NCI-H2227 treated with DMSO at 0.1 percent for 48 hours (cell line): Measurements from ENCODE around the gene HDAC5.
"Not testable (repeated sequence)": the region's sequence is repeated elsewhere in the genome, so short reads cannot be mapped to it uniquely, and the experiment has no call there.

Experiments used
- DNase-seq: peaks from one replicate; lab custom pipeline; 2025; lab: John Stamatoyannopoulos, UW

Gene HDAC5

DNA sequence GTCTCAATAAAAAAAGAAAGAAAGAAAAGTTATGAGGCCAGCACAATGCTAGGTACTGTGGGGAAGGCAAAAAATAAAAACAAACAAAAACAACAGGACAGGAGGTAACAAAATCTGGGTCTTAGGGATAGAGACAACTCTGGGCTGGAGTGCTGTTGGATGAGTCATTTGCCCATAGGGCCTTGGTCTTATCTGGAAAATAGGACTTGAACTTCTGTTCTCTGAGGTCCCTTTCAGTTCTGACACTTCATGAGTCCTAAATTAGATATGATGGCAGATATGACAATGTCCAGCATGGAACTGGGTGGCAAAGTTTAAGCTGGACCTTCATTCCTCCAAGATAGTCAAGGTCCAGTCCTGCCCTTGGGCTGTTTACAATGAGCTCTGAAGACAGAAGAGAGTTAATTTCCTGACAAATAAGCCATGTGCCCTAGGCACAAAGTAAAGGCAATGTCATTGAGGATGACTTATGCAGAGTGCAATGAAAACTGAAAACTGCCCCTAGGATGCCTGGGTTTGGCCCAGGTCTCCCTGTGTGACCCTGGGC is 8.9 kb upstream of the HDAC5 start:
- DNase-seq, result no peak

DNA sequence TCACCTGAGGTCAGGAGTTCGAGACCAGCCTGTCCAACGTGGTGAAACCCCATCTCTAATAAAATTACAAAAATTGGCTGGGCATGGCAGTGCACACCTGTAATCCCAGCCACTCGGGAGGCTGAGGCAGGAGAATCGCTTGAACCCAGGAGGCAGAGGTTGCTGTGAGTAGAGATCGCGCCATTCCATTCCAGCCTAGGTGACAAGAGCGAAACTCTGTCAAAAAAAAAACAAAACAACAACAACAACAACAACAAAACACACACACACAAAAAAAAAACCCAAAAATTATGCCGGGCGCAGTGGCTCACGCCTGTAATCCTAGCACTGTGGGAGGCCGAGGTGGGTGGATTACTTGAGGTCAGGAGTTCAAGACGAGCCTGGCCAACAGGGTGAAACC is 7.9 kb upstream of the HDAC5 start:
- DNase-seq, result not testable (repeated sequence)

DNA sequence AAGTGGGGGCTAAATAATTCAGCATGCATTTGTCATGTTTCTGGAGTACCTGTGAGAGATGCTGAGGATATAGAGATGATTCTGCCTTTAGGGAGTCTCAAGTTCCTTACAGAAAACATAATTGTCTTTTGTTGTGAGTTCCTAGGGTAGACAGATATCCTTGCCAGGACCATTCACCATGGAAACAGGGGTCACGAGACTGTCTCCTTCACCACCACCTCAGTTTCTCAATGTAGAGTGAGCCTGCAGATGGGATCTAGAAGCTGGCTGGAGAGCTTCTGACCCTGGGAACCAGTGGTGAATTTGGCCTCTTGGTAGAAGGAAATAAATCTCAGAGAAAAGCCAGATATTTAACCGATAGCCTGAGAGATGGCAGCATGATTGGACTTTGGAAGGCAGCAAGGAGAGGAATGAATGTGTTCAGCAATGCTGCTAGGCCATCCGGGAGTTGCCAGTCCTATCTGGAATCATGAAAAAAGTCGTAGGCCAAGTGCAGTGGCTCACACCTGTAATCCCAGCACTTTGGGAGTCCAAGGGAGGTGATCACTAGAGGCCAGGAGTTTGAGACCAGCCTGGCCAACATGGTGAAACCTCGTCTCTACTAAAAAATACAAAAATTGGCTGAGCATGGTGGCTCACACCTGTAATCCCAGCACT is 7.4 kb upstream of the HDAC5 start:
- no peak for DNase-seq

DNA sequence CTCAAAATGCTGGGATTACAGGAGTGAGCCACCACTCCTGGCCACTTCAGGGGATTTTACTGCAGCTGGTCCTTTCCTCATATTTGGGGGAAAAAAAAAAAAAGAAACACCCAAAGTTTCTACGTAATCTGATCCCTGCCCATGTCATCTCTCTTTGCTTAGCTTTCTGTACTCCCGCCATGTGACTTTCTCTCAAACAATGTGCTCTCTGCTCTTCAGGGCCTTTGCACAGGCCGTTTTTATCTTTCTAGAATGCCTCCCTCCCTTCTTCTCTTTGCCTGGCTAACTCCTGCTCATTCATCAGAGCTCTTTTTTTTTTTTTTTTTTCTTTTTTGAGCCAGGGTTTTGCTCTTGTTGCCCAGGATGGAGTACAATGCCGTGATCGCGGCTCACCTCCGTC is 4.9 kb upstream of the HDAC5 start:
- no peak for DNase-seq

DNA sequence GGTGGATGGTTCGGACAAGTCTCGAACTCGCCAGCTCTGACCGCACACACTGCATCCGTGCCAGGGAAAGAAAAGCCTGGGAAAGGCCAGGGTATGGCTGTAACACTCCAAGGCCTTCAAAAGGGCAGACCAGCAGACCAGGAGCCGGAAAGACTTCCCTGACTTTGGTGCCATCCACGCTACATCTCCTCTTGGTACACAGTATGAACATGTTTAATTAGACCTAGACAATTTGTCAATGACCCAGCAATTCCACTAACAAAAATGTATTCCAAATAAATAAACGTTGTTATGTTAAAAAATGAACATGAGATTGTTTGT is 637 bp upstream of the HDAC5 start:
- no peak for DNase-seq

DNA sequence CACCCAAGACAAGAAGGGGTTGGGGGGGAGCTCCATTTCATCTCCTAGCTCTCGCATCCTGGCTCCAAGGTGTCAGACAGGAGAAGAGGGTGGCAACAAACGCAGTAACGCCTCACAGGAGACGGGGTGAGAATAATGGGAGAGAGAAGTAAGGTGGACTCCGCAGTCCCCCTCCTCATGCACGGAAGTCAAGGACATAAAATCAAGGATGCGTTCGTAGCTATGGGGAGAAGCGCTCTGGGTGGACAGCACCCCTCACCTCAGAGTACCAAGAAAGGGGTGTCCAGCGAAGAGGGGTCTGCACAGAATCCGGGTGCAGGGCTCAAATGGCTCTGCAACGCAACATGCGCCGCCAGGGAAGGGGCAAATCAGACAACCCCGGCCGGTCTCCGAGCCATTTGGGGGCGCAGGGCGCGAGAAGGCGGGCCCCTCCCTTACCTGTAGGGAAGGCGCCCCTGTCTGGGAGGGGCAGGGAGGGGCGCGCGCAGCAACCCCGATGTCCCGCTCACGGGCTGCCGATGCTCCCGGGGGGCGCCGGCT is 555 bp downstream of the HDAC5 start:
- no peak for DNase-seq

DNA sequence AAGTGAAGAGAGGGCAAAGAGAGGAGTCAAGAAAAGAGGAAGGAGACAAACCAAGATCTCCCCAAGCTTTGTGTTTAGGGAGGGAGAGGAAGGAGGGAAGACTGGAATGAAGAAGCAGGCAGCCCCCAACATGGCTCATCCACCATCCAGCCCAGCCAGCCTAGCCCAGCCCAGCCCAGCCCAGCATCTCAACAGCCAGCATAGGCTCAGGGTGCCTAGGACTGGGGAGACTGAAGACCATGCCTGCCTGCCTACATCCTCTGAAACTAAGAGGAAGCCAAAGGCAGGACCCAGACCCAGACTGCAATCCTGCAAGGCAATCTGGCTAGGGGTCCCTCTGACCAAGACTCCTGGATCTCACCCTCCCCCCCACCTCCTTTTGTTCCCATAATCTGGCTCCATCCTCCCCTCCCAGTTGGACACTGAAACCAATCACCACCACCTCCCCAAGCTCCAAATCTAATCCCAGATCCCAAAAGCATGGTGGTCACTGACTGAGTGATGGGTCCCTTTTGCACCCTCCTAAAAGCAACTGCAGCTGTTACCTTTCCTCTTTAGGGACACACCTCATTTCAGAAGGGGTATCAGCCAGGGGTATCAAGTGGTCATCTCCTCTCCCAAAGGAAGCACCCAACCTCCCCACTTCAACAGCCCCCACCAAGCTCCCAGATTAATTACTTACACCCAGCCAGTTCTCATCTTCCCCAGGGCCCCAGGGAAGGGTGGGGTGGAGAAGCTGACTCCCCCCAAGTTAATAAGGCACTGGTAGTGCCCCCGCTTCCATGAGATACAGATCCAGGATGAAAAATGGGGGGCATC is 1.2 kb downstream of the HDAC5 start:
- no peak for DNase-seq

DNA sequence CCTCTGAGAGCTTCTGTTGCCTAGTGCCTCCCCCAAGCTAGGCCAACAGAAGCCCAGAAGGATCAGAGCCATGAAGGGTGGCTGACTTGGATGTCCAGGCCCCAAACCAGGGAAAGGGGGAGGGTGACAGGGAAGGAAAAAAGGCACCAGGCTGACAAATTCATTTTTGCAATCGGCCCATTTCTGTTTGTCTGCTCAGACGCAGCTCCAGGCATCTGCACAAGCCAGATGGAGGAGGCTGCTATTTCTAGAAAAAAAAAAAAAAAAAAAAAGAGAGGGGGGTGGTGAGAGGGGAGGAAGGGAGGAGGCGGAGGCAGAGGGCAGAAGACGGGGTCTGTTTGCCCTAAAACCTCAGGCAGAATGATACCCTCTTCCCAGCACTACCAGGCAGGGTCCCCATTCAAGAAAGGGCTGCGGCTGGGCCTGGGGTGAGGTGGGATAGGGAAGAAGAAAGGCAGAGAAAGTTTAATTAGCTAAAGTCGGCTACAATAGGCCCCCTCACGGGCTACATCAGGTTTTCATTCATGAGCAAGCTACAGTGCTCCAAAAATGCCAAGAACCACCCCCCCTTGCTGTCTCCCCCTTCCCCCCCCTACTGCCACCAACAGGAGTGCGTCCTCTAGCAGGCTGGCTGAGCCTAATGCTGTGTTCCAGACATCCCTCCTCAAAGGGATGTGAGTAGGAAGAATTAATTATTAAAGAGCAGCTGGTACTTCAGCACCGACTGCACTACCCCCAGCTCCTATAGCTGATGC is 2.4 kb downstream of the HDAC5 start:
- DNase-seq, result no peak

DNA sequence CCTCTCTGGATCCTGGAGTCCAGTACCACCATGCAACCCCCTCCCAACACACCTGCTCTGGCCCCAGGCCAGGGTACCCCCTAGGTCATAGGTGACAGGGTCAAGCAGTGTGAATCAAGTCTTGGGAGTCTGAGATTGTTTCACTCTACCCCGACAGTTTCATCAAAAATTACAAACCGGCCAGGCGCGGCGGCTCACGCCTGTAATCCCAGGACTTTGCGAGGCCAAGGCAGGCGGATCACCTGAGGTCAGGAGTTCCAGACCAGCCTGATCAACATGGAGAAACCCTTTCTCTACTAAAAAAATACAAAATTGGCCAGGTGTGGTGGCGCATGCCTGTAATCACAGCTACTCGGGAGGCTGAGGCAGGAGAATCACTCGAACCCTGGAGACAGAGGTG is 3.2 kb downstream of the HDAC5 start:
- DNase-seq, result not testable (repeated sequence)

DNA sequence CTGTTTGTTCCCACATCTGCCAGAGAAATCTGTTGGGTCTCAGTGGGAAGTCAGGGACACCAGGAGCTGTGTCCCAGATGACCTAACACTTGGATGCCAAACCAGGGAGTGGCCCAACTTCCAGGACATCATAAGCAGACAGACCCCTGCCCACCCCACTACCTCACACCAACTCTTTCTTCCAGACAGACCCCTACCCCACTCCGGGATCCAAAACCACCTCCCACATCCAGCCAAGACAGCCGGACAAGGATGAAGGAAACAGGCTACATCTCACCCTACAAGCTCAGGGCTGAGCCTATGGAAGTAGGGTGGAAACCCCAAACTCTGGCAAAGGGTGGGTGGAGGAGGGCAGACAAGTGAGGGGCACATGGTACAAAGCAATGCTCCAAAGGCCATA is 3.6 kb downstream of the HDAC5 start:
- DNase-seq, result no peak

DNA sequence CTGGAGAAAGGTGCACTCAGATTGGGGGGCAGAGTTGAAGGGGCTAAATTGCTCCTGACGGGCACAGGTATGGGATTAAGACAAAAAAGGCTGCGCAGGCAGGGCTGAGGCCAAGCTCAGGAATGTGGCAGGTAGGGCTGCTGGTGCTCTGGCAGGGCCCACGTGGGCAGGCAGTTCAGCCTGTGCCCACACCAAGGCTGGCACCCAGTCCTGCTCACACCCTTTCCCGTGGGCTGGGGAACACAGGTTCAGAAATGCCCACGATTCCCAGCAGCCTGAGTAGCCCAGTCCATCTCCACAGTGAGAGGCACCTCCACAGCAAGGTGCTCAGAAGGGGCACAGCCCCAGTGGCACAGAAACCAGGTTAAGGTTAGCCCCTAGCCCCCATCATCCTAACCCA is 4.4 kb downstream of the HDAC5 start:
- no peak for DNase-seq

DNA sequence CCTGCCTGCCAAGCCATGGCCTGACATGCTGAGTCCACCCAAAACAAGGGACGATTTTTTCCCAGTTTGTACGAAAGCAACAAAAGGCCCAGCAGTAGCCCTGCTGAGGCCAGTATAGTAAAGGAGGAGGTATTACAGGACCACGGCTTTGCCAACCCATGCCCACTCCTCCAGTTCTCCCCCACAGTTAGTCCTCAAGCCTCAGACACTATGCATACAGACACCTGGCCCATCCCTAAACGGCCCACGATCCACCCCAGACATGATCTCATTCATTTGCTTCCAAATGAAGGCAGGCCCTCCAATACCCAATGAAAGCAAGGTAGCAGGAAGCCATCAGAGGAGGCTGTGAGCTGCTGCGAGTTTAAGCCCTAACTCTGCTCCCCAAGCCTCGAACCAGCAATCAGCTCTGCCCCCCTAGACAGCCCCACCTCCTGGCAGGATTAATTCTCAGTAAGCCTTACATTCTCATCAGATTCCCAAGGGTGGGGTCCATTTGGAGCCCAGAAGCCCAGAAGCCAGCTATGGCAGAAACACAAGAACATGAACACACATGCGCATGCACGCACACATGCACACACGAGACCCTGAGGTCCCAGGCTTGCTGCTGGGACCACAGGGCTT is 4.9 kb downstream of the HDAC5 start:
- no peak for DNase-seq

DNA sequence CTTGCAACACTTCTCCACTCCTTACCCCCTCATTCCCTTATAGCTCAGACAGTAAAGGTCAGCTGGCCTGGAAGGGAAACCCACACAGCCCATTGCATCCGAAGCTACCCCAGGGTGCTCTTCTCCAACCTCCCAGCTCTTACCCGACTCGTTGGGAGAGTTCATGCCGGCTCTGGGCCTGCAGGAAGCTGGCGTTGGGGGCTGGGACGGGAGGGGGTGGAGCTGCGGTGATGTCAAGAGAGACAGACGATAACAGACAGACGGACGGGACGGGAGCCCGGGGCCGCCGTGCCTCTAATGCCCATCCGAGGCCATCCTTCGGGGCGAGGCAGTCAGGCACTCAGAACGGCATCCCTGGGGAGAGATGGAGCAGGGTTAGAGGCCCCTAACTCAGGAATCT is 6.1 kb downstream of the HDAC5 start:
- DNase-seq, result no peak

DNA sequence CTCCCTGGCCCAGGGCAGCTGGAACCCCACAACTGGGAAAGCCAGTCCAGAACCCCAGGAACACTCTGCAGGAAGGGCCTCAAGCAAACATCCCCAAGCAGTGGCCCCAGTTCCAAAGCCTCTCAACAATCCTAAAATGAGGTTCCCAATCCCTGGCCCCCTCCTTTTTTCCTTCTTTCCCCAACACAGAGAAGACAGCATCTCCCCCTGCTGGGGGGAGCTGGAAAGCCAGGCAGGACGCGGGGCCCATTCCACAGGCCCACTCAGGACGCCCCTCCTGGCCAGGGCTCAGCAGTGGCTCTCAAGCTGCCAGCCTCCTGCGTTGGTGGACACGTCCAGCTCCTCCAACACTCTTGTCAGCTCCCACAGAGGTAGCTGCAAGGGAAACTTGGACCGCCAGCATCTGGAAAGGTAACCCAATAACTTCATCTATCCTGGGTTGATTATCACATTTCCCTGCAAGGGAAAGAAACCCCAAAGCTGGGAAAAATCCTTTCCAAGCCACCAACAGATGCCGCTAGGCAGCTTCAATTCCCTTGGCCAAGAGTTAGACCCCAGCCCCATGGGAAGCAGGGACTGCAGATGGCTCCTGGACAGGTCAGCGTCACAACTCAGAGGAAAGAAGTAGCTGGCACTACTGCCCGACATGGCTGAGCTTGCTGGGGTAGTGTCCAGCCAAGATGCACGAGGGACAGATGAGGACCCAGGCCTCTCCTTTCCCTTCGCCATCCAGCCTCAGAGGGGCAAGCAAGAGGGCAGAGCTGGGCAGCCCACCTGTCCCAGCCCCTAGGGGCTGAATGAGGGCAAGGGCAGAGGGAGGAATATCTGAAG is 7.6 kb downstream of the HDAC5 start:
- DNase-seq, result peak; percentile 24

DNA sequence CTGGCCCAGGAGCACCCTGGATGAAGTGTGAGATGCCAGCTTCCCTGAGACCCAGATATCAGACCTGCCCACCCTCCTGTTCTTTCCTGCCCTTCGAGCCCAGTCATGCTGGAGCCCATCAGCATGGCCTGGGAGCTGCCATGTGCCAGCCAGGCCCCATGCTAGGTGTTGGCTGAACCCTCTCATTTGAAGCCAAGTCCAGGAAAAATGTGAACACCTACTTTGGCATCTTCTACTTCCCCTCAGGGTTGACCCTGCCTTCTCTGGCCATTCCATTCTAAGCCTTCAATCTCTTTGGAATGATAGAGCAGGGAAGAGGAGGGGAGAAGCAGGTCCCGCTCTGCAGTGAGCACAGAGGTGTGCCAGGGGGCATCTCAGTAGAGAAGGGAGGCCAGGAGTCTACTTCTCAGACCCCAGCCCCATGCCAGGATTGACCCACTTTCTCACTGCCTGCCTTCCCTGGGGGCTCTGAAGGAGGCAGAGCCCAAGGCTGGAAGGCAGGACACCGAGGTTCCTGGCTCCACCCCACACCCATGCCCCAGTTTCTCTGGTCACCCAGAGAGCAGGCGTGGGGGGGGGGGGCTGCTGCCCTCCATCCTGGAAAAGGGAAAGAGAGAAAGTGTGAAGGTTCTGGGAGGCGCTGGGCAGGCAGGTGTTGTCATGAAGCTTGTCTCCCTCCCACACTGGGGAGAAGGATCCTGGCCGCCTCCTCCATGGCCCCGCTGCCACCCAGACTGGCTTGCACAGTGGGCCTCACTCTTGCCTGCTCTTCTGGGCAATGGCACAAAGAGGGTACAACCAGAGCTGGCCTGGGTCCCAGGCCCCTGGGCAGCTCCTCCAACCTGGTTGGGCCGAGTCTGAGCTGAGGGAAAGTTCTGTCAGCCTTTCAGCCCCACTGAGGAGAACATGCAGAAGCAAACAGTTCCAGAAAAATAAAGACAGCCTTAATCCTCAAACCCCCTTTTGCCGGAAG is 9.3 kb downstream of the HDAC5 start:
- no peak for DNase-seq

DNA sequence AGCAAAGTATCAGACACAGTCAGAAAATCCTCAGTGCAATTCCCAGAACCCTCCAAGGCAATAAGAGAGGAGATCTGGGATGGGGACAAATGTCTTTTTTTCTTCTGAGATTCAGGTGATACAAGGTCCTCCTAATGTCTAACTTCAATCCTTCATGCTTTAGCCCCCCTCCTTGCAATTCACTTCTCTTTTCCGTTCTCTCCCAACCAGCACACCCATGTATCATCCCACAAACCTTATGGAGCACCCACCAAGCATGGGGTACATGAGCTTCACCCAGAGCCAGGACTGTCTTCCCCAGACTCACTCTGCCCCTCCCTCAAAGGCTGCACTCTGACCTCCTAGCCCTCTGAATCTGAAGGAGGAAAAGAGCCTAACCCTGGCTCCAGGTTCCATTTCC is 10.1 kb downstream of the HDAC5 start:
- DNase-seq, result no peak

DNA sequence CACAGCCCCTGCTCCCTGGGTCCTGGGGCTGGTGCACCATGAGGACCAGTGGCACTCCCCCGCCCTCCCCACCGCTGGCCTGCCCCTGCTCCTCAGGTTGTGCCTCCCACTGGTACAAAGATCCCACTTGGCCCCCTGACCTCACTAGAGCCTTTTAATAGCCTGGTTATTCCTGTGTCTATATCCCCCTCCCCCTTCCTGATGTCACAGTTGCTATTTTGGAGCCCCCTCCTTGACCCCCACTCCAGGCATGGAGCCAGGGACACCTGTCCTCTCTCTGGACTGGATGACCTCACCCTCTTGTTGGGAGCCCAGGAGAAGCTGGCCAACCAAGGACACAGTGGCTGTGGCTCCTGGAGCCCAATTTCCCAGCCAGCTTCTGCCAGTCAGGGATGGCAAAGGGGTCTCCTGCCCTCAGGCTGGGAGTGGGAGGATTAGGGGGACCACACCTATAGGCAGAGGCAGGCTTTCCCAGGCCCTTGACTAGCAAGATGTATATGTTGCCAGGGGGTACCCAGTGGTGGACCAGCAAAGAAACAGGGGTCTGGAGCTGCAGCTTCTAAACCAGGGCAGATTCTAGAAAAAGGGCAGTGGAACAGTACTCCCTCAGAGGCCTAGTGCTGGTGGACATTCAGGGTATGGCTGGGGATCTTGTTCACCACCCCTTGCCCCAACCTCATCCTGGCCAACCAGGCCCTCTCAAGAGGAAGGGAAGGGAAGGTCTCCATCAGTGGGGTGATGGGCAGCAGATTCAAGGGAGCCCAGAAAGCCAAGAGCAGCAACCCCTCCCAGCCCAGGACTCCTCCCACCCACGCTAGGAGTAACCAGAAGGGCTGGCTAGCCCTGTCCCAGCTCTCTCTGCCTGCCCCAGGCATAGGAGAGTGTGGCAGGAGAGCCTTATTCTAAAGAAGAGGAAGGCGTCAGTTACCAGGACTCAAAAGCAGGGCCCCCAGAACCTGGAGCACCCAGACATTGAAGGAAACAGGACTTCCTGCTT is 10.9 kb downstream of the HDAC5 start:
- DNase-seq, result no peak

DNA sequence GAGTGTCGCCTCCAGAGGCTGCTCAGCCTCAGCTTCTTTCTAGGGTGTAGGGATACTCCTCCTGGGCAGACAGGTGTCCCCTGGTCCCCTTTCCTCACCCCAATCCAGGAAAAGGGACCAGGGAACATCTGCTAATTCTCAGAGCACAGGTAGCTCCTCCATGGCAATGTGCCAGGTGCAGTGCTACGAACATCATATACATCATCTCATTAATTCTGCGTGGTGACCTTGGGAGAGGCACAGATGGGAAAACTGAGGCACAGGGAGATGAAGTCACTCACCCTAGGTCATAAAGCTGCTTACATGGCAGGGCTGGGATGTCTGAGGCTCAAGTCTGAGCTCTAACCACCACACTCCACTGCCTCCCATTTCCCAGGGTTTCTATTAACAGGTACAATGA is 11.7 kb downstream of the HDAC5 start:
- no peak for DNase-seq
